ENCODE data around the gene HSD17B7.

DNA sequence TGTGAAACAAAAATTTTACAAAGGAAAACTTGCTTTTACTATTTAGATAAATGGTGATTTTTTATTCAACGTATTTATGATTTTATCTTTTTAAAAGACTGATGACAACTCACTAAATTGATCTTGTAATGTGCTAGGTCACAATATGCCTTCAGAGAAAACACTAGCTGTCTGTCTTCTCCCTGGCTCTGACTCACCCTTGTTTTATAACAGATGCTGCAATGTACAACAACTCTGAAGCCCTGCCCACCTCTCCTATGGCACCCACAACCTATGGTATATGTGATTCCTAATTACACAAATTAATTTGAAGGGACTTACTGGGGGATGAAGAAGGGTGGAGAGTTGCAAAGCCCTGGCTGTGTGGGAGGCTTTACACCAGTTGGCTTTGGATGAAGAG, 24.7 kb upstream of the HSD17B7 start:
- no peak for TF ChIP-seq FOSL1 (tag; conservative IDR thresholded peaks at IDR 0.05)
- TF ChIP-seq TARDBP (IDR thresholded peaks at IDR 0.05): no peak
- no peak for TF ChIP-seq ETV5 (CRISPR knock-in tag; IDR thresholded peaks at IDR 0.05; ENCODE audit: low read depth)
- no peak for TF ChIP-seq ZSCAN29 (IDR thresholded peaks at IDR 0.05)
- TF ChIP-seq, protein P1, sequence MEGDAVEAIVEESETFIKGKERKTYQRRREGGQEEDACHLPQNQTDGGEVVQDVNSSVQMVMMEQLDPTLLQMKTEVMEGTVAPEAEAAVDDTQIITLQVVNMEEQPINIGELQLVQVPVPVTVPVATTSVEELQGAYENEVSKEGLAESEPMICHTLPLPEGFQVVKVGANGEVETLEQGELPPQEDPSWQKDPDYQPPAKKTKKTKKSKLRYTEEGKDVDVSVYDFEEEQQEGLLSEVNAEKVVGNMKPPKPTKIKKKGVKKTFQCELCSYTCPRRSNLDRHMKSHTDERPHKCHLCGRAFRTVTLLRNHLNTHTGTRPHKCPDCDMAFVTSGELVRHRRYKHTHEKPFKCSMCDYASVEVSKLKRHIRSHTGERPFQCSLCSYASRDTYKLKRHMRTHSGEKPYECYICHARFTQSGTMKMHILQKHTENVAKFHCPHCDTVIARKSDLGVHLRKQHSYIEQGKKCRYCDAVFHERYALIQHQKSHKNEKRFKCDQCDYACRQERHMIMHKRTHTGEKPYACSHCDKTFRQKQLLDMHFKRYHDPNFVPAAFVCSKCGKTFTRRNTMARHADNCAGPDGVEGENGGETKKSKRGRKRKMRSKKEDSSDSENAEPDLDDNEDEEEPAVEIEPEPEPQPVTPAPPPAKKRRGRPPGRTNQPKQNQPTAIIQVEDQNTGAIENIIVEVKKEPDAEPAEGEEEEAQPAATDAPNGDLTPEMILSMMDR (IDR thresholded peaks at IDR 0.05 in 2 of 3, conservative IDR thresholded peaks at IDR 0.05 in 1 of 3; ENCODE audit: insufficient read depth in 2 of 3, low read depth in 1 of 3, low read length in 3 of 3): no peak
- TF ChIP-seq EP300 (IDR thresholded peaks at IDR 0.05; ENCODE audit: low read length): no peak
- no peak for TF ChIP-seq SAP30 (IDR thresholded peaks at IDR 0.05; ENCODE audit: borderline replicate concordance, insufficient read depth, low read depth, low read length, poor library complexity, severe bottlenecking)
- TF ChIP-seq MYC (IDR thresholded peaks at IDR 0.05; ENCODE audit: low read depth, low read length): no peak
- TF ChIP-seq MYC (CRISPR knock-in tag; IDR thresholded peaks at IDR 0.05; ENCODE audit: borderline replicate concordance, low read depth): no peak
- TF ChIP-seq, protein P2, sequence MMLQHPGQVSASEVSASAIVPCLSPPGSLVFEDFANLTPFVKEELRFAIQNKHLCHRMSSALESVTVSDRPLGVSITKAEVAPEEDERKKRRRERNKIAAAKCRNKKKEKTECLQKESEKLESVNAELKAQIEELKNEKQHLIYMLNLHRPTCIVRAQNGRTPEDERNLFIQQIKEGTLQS (IDR thresholded peaks at IDR 0.05): no peak
- TF ChIP-seq, protein P2 (CRISPR knock-in tag; conservative IDR thresholded peaks at IDR 0.05): no peak
- TF ChIP-seq FOXK1 (CRISPR knock-in tag; IDR thresholded peaks at IDR 0.05; ENCODE audit: borderline replicate concordance): no peak
- no peak for TF ChIP-seq NFXL1 (CRISPR knock-in tag; IDR thresholded peaks at IDR 0.05)

All from K562 (cell line).